Natural killer cell (primary cell): ENCODE data around the gene FMN1. TPM values are rescaled to one million over a fixed set of nuclear protein-coding genes. Genes with fewer than 3 reads are reported as not detected.

Experiments
- ATAC-seq, 3 donors: fragments of 150-1000 bp in 2 of 3; fragments of 200-7000 bp in 1 of 3; cut with Tn5 transposase; 1 replicate in 1 of 3; 2 replicates in 2 of 3; pipeline ENCODE4 v1.10.0; 2021; ENCODE audit warnings: mild to moderate bottlenecking in 2 of 3, moderate library complexity in 2 of 3
- DNase-seq, 2 donors: peaks; one replicate each; pipeline versions ENCODE4 v3.0.0 to v3.0.0-alpha.2; 2013 to 2021; ENCODE audit warnings: mixed read lengths in 1 of 2
- H3K27ac ChIP-seq: one replicate; pipeline ENCODE4 v1.5.1; 2013; ENCODE audit warnings: mild to moderate bottlenecking, low read length
- H3K27me3 ChIP-seq: one replicate; pipeline ENCODE4 v1.6.1; 2013; ENCODE audit warnings: low read length; ENCODE audit not compliant: control insufficient read depth, insufficient read depth
- H3K36me3 ChIP-seq: one replicate; pipeline ENCODE4 v1.6.1; 2013; ENCODE audit warnings: low read length; ENCODE audit not compliant: control insufficient read depth, insufficient read depth
- H3K4me1 ChIP-seq: one replicate; pipeline ENCODE4 v1.6.1; 2013; ENCODE audit warnings: low read length; ENCODE audit not compliant: control insufficient read depth, insufficient read depth
- H3K4me3 ChIP-seq: one replicate; pipeline ENCODE4 v1.5.1; 2013; ENCODE audit warnings: low read length
- H3K9me3 ChIP-seq: one replicate; pipeline ENCODE4 v1.6.1; 2013; ENCODE audit warnings: low read length; ENCODE audit not compliant: control insufficient read depth, insufficient read depth
- H3K27ac Mint-ChIP-seq, 2 donors: one replicate each; pipeline ENCODE4 v1.8.0; 2022; ENCODE audit warnings: mild to moderate bottlenecking in 2 of 2, mixed read lengths in 2 of 2, moderate library complexity in 1 of 2
- H3K27me3 Mint-ChIP-seq, 2 donors: one replicate each; pipeline ENCODE4 v1.8.0; 2022; ENCODE audit warnings: low read depth in 2 of 2, mixed read lengths in 2 of 2
- H3K36me3 Mint-ChIP-seq: one replicate; pipeline ENCODE4 v1.8.0; 2022; ENCODE audit warnings: mixed read lengths
- H3K4me1 Mint-ChIP-seq, 2 donors: one replicate each; pipeline ENCODE4 v1.8.0; 2022; ENCODE audit warnings: mixed read lengths in 2 of 2
- H3K4me3 Mint-ChIP-seq: one replicate; pipeline ENCODE4 v1.8.0; 2022; ENCODE audit warnings: mild to moderate bottlenecking, moderate library complexity, mixed read lengths
- H3K9me3 Mint-ChIP-seq, 2 donors: one replicate each; pipeline ENCODE4 v1.8.0; 2022; ENCODE audit warnings: mixed read lengths in 2 of 2
- WGBS: methylation state at CpG from one replicate; pipeline ENCODE4 v1.1.7; 2013; ENCODE audit warnings: missing lambda C conversion rate; ENCODE audit not compliant: insufficient coverage; 5-methylcytosine and 5-hydroxymethylcytosine counted together
- intact Hi-C: fragments of 100-400 bp; cut with micrococcal nuclease; formaldehyde crosslinking; loops from one replicate; pipeline ENCODE4 v1.14.2; 2022
- total RNA-seq, 4 donors: library from RNA; stranded (reverse); fragments of 120-200 nt in 1 of 4; gene quantifications; one replicate each; pipeline versions ENCODE4 v1.2.3 to v1.2.4, GENCODE V29; 2013 to 2022
- TF ChIP-seq, protein P1 (sequence below): fragments of 200-600 bp; IDR thresholded peaks from one replicate; pipeline ENCODE4 v1.8.0; 2022; ENCODE audit warnings: antibody characterized with exemption

Gene FMN1
- total RNA-seq, 3 donors from 2014 or later (not counting 1 experiment from before 2014, with no cell fraction given): 2.0 to 19.2 (median 2.2) TPM

DNA sequence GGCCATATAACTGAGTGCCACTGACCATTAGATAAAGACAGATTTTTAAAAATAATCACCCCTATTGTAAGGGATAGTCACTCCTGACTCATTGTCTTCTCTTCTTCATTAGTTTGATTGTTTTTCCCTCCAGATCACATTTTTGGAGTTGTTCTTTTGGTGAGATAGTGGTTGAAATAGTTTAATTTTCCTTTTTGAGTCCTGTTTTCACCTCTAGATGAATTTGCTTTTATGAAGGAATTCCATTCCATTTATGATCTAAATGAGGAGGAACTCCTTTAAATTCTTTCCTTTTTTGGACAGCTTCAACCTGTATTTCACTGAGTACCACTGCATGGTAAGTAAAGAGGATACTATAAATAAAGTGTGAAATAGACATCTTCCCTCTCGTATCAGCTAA, 364.3 kb downstream of the FMN1 start:
- H3K27ac ChIP-seq: no peak overlapping the region
- WGBS: no CpG with 5 or more reads among the region's 1 CpG
- ATAC-seq: no peak
- intact Hi-C loops: no loop called here
- H3K4me3 ChIP-seq: no peak overlapping the region
- Mint-ChIP-seq H3K4me1 (no peaks in the 10 kb centered on the region), H3K4me3 (no peak overlapping the region), H3K27ac (no peak overlapping the region), H3K36me3 (no peaks in the 10 kb centered on the region), H3K9me3 (peaks cover 0 to 2% of the 10 kb centered on the region in 2 donors), H3K27me3 (peaks cover 0 to 57% of the 10 kb centered on the region in 2 donors)
- no peak for DNase-seq
- no peaks in the 10 kb centered on the region for H3K4me1 ChIP-seq
- TF ChIP-seq, protein P1, sequence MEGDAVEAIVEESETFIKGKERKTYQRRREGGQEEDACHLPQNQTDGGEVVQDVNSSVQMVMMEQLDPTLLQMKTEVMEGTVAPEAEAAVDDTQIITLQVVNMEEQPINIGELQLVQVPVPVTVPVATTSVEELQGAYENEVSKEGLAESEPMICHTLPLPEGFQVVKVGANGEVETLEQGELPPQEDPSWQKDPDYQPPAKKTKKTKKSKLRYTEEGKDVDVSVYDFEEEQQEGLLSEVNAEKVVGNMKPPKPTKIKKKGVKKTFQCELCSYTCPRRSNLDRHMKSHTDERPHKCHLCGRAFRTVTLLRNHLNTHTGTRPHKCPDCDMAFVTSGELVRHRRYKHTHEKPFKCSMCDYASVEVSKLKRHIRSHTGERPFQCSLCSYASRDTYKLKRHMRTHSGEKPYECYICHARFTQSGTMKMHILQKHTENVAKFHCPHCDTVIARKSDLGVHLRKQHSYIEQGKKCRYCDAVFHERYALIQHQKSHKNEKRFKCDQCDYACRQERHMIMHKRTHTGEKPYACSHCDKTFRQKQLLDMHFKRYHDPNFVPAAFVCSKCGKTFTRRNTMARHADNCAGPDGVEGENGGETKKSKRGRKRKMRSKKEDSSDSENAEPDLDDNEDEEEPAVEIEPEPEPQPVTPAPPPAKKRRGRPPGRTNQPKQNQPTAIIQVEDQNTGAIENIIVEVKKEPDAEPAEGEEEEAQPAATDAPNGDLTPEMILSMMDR: no peak
- H3K27me3 ChIP-seq: no peaks in the 10 kb centered on the region
- H3K36me3 ChIP-seq: no peaks in the 10 kb centered on the region
- no peaks in the 10 kb centered on the region for H3K9me3 ChIP-seq

DNA sequence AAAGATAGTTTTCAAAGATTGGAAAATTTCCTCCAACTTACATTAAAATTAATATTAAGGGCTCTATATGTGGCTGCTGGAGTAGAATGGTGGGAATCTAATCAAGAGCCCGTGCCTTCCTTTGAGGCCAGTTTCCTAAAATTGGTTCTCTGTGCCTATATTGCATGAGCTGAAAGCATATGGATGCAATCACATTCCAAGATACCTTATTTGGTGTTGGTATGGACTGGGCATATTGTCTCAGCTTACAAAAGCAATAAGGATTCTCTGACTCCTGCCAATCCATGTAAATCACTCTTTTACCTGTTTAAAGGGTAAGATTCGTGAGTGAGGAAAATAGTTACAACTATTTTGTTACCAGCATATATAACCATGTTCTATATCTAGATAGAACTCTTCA, 365.1 kb downstream of the FMN1 start:
- Mint-ChIP-seq H3K27ac (no peak overlapping the region), H3K36me3 (no peaks in the 10 kb centered on the region), H3K27me3 (peaks cover 4 to 60% of the 10 kb centered on the region in 2 donors), H3K4me1 (no peaks in the 10 kb centered on the region), H3K4me3 (no peak overlapping the region), H3K9me3 (peaks cover 0 to 2% of the 10 kb centered on the region in 2 donors)
- intact Hi-C loops: no loop called here
- WGBS: 100% methylated on average over 1 of the region's 2 CpGs
- no peak overlapping the region for H3K4me3 ChIP-seq
- no peaks in the 10 kb centered on the region for H3K27me3 ChIP-seq
- TF ChIP-seq, protein P1: no peak
- H3K9me3 ChIP-seq: no peaks in the 10 kb centered on the region
- H3K4me1 ChIP-seq: no peaks in the 10 kb centered on the region
- no peaks in the 10 kb centered on the region for H3K36me3 ChIP-seq
- ATAC-seq: no peak
- no peak for DNase-seq
- H3K27ac ChIP-seq: no peak overlapping the region

DNA sequence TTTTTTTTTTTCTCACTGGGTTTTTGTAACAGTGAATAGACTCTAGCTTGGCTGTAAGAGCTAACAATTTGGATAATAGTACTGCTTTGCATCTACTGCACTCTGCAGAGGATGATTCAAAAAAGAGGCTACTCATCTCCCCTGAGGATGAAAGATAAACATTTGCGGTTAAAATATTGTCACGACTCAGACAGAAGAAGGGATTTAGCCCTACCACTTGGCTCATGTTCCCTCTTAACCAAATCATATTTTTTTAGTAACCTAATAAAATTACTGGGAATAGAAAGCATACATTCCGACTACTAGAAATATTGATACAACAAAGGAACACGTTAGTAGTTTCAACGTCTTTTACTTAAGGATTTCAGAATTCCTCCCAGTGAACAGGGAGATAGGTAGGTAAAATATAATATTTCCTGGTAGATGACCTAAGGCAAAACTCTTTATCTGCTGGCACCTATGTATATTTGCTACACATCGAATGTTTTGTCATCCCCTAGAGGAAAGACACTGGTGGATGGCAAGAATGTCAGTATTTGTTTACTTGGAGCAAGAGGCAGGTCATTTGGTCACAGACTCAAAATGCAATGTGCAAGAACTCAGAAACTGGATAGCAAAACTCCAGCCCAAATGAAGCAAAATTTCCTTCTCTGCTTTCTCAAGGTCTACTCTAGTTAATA, 365.9 kb downstream of the FMN1 start:
- H3K9me3 ChIP-seq: no peaks in the 10 kb centered on the region
- Mint-ChIP-seq H3K36me3 (no peaks in the 10 kb centered on the region), H3K4me1 (no peaks in the 10 kb centered on the region), H3K9me3 (peaks cover 0 to 2% of the 10 kb centered on the region in 2 donors), H3K4me3 (no peak overlapping the region), H3K27ac (no peak overlapping the region), H3K27me3 (peaks cover 4 to 52% of the 10 kb centered on the region in 2 donors)
- intact Hi-C loops: no loop called here
- TF ChIP-seq, protein P1: no peak
- 83% methylated on average over 3 of the region's 6 CpGs for WGBS
- no peaks in the 10 kb centered on the region for H3K4me1 ChIP-seq
- no peak overlapping the region for H3K27ac ChIP-seq
- no peaks in the 10 kb centered on the region for H3K27me3 ChIP-seq
- DNase-seq (no peak), ATAC-seq (no peak)
- no peaks in the 10 kb centered on the region for H3K36me3 ChIP-seq
- H3K4me3 ChIP-seq: no peak overlapping the region

DNA sequence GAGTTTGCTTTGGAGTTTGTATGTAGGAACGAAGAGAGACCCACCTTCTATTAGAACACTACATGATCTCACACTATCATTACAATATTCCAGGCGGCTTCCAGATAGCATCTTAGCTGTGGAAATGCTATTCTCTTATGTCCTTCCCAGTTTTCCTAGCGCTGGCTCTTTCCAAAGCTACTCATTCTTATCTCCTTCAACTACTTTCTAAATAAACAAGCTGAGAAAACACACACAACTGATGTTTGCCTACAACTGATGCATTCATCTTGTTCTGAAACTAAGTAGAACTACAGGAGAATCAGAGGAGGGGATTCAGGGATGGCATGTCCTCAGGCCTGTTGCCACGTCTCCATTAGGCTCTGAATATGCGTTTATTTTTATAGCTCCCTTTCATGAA, 367.8 kb downstream of the FMN1 start:
- 94% methylated on average over 5 of the region's 5 CpGs for WGBS
- Mint-ChIP-seq H3K4me1 (no peaks in the 10 kb centered on the region), H3K27me3 (peaks cover 4 to 41% of the 10 kb centered on the region in 2 donors), H3K9me3 (no peaks in the 10 kb centered on the region), H3K27ac (no peak overlapping the region), H3K4me3 (no peak overlapping the region), H3K36me3 (no peaks in the 10 kb centered on the region)
- DNase-seq: no peak
- ATAC-seq: no peak
- Histone ChIP-seq H3K27me3 (no peaks in the 10 kb centered on the region), H3K36me3 (no peaks in the 10 kb centered on the region), H3K27ac (no peak overlapping the region), H3K4me1 (no peaks in the 10 kb centered on the region), H3K9me3 (no peaks in the 10 kb centered on the region), H3K4me3 (no peak overlapping the region)
- intact Hi-C loops: no loop called here
- TF ChIP-seq, protein P1: no peak
